GM21825 (cell line): ENCODE results near the gene QRSL1.
"Not testable (repeated sequence)": the region's sequence is repeated elsewhere in the genome, so short reads cannot be mapped to it uniquely, and the experiment has no call there.

Experiments
- ATAC-seq: cut with Tn5 transposase; IDR thresholded peaks from one replicate; pipeline ENCODE4 v1.9.1; 2021; ENCODE audit warnings: mild to moderate bottlenecking, moderate library complexity; ENCODE audit not compliant: unreplicated experiment

The QRSL1 gene

DNA sequence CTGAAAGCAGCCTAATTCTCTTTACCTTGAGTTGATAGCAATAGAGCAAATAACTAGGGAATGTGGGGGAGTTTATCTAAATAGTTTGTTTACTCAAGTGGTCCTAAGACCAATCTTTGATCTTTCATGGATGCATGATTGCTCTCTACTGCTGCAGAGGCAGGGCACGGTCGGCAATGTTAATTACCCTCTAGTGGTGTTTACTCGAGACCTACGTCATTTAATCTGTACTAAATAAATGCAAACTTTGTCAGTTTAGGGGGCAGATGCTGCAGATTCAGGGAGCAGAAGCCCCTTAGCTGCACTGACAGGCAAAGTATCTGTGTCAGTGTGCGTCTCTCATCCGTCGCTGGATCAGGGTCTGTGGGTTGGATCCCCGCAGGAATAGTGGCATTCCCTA, 7.0 kb upstream of the QRSL1 start:
- no peak for ATAC-seq

DNA sequence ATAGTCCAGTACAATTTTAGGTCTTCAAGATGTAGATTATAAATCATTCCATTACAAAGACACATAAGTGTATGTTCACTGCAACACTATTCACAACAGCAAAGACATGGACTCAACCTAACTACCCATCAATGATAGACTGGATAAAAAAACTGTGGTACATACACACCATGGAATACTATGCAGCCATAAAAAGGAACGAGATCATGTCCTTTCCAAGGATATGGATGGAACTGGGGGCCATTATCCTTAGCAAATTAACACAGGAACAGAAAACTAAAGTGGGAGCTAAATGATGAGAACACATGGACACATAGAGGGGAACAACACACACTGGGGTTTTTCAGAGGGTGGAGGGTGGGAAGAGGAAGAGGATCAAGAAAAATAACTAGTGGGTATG, 6.3 kb upstream of the QRSL1 start:
- ATAC-seq, result no peak

DNA sequence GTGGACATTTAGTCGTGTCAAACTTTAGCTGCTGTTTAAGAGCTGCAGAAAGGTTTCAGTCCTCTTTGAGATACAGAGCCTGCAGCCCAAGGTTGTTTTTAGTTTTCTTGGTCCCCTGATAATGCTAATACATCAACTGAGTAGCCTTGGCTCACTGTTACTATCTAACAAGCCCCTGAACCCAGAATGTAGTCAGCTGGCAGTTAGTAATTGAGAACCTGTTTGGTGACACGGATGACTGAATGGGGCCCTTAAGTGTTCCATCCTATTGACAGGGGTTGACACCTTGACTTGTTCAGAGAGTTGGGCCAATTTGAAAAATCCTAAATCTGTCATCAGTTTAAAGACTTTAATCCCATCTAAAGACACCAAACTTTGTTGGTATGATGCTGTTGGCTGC, 2.9 kb upstream of the QRSL1 start:
- ATAC-seq, result peak; percentile 28

DNA sequence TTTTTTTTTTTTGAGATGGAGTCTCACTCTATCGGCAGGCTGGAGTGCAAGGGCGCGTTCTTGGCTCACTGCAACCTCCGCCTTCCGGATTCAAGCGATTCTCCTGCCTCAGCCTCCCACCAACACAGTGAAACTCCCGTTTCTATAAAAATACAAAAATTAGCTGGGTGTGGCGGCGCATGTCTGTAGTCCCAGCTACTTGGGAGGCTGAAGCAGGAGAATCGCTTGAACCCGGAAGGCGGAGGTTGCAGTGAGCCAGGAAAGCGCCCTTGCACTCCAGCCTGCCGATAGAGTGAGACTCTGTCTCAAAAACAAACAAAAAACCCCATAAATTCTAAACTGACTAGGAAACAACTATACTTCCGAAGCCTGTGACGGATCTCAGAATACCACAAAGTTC, 1.6 kb upstream of the QRSL1 start:
- ATAC-seq, result not testable (repeated sequence)

DNA sequence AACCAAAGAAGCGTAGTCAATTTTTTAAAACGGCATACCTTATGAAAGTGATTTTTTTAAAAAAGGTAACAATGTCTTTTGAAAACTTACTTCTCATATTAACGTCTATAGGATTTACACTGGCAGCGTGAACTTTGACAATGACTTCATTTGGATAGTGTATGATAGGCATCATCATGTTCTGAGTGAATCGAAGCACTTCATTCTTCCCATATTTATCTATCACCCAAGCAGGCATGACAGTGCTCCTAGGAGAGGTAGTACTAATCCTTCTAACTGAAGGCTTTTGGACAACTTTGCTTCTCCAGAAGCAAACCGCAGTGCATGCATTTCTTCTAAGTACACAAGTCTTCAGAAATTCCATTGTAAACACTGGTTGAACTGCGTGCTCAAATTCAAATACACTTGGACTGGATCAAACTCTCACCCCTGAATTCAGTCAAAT, 698 bp upstream of the QRSL1 start:
- peak; percentile 10 for ATAC-seq

DNA sequence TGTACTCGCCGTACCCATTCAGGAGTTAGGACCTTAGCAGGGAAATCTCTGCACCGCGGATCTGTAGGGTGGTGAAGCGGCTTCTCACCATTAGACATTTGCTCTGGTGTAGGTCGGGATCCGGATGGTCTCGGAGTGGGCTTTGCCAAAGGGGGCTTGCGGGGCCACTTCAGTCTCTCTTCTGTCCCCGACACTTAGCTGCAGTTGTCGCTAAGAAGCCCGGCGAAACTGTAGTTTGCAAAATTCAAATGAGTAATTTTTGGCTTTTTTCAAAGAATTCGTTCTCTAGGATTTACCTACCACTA, 433 bp downstream of the QRSL1 start:
- no peak for ATAC-seq

DNA sequence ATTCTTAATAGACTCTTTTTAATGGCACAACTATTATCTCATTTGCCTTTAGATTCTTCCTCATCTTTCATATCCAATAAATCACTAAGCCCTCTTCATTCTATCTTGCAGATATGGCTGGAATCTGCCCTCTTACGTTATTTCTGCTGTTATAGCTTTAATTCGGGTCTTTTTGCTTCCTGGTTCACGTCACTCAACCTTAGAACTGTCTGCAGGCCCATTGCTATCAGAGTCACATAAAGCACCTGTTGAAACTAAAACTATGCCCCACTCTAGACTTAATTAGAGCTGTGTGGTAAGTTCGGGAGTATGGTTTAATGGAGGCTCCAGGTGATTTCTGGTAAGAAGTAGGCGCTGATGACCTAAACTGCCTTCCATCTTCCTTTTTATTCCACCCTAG, 988 bp downstream of the QRSL1 start:
- no peak for ATAC-seq

DNA sequence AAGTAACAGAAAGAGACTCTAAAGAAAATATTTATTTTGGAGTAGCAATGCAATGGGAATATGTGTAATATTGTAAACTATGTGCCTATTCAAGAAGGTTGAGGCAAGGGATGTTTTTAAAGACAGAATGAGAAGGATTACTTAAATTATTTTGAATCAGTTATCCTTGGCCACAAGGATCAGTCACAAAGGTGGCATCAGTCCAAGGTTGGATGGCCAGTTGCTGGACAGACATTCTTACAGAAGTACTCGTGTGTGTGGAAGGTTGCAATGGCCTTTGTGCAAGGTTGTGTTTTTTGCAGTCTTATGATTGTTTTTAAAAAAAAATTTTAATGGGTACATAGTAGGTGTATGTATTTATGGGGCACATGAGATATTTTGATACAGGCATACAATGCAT, 2.0 kb downstream of the QRSL1 start:
- ATAC-seq, result no peak

DNA sequence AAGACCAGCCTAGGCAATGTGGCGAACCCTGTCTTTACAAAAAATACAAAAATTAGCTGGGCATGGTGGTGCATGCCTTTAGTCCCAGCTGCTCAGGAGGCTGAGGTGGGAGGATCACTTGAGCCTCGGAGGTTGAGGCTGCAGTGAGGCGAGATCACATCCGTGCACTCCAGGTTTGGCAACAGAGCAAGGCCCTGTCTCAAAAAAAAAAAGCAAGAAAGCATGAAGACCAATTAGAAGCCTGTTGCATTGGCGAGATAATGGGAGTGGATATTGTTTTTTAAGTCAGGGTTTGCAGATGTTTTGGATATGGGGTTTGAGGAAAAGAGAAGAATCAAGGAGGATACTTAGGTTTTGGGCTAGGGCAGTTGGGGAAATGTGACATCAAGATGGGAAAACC, 5.2 kb downstream of the QRSL1 start:
- no peak for ATAC-seq

DNA sequence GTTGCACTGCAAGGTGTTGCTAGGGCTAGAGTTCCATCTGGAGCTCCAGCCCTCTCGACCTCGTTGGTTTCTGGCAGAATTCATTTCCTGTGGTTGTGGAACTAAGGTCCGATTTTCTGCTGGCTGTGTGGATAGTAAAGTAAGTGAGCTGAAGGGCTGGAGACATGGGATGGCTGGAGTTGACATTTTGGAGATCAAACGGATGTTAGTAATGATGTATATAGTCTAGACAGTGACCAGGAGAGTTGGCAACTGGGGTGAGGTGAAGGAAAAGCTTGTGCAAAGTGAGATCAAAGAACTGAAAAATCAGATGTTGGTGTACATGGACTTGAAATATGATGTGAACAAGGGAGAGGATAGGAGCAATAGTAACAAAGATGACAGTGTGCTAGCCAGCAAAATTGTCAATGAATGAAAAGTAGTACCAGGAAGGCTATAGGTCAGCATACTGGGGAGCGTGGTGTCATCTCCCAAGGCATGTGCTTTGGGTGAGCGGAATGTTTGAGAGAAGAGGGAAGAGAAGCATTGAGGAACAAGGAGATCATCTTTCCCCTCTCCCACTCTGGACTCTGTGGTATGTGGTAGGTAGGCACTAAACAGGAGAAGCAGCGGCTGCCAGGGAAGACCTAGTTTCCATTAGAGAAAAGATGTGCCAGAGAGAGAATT, 7.8 kb downstream of the QRSL1 start:
- peak; percentile 19 for ATAC-seq

DNA sequence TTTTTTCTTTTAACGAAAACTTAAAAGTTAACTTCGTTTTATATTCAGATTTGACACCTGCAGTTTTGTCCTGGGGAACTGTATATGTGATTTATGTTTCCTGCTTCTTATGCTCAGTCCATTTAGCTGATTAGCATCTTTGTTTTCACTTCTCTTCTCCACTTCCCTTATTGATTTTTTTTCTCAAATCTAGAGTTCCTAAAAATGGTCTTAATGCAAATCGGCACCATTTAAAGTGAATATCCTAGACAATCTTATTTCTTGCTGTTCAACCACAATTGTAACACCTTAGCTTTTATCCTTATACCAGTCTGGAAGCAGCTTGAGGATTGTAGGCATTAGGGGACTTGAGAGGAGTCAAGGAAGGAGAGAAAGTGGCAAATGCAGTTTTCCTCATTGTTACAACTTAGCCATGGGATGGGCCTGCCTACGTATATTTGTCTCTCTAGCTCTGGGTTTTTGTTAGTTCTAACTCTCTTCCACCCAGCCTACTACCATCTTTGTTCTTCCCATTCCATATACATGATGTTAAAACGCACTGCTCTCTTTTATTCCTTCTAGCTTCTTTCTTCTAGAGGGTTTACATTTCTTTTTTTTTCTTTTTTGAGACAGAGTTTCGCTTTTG, 8.5 kb downstream of the QRSL1 start:
- peak; percentile 71 for ATAC-seq

DNA sequence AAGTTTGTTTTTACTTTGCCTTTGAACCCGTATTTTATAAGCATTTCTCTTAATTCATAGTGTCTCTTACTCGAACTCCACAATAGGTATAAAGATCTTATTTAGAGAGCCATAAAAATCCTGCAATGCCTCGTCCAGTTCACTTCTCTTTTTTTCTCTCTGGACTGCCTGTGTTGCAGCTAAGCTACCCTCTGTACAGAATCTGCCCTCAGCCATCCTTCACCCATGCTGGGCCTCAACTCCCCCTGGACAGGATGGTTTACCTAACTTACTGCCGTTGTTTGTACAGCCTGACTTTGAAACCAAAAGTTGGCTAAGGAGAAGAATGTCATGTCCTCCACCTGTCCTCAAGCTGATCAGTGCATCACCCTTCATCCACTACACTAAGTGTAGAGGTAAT, 10.4 kb downstream of the QRSL1 start:
- no peak for ATAC-seq

DNA sequence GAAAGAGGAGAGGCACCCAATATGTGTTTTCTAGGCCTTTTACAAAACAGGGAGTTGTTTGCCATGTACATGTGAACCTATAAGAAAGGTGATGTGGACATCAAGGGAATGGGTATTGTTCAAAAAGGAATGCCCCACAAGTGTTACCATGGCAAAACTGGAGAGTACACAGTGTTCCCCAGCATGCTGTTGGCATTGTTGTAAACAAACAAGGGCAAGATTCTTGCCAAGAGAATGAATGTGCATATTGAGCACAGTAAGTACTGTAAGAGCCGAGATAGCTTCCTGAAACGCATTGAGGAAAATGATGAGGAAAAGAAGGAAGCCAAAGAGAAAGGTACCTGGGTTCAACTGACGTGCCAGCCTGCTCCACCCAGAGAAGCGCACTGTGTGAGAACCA, 13.1 kb downstream of the QRSL1 start:
- no peak for ATAC-seq

DNA sequence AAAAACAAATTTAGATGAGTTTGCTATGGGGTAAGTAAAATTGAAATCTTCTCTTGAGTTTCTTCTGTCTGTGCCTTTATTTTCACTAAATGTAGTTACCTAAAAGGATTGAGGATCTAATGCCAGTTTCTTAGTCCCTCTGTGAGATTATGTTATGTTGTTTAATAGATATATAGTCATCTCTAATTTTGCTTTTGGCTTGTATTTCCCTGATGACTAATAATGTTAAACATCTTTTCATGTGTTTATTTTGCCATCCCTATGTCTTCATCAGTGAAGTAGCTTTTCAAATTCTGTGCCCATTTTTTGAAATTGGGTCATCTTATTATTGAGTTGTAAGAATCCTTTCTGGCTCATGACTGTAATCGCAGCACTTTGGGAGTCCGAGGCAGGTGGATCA, 13.7 kb downstream of the QRSL1 start:
- ATAC-seq, result no peak

DNA sequence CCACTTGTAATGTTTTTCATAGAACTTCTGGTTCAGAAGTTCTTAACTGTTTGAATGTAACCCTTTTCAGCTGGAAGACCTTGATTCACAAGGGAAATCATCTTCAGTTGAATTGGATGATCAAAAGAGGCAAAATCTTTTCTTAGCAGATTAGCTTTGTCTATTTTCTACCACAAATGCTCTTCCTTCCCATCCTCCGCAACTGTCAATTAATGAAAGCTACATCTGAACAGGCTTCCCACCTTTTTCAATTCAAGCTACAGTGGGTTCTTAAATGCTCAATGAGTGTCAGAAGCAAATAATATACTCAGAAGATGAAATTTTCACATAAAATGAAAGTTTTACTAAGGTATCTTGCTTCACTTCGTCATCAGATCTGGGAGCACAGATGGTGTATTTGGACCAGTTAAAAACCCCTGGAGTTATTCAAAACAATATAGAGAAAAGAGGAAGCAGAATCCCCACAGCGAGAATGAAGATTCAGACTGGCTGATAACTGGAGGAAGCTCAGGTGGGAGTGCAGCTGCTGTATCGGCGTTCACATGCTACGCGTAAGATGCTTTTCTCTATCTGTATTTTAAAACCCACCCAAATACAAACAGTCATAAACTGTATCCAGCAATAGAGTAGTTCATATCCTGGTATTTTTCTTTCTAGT, 19.4 kb downstream of the QRSL1 start:
- ATAC-seq, result peak; percentile 90

DNA sequence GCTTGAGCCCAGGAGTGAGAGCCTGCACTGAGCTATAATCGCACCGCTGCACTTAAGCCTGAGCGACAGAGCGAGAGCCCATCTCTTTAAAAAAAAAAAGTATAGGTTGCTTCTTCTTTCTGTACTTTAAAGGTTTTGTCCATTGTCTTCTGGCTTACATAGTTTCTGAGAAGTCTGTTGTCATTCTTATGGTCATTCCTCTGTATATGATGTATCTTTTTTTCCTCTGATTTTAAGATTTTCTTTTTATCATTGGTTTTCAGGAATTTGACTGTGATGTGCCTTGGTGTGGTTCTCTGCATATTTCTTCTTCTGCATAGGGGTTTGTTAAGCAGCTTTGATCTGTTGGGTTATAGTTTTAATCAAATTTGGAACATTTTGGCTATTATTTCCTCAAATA, 29.1 kb downstream of the QRSL1 start:
- no peak for ATAC-seq

DNA sequence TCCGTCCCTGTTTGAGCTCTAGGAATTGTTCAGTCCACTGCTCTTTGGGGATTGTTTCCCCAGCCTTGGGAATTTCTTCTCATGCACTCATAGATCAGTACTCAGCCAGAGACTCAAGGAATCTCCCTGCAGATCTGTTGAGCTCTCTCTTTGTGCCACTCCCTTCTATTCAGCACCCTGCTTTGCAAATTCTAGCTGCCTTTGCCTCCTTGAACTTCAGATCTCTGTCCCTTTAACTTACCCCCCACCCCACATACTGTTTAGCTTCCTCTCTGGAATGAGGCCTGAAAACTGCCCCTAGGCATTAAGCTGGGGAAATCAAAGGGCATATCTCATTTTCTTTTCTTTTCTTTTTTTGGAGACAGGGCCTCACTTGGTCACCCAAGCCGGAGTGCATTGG, 30.5 kb downstream of the QRSL1 start:
- no peak for ATAC-seq

DNA sequence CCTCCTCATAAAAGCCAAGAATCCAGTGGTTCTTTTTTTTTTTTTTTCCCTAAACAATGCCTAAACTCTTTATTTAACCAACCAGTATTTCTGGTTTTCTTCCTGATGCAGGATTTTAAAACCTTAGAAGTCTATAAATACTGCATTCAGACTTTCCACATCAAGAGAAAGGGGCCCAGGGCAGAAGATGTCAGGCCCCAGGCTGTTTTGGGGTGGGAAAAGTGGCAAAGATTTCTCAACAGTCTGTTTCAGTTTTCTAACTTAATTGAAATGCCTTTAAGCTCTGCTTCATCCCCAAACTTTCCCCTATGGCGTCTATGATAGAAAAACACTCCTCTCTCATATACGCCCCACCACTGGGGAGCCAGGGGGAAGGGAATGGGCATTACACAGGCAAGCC, 33.1 kb downstream of the QRSL1 start:
- no peak for ATAC-seq

DNA sequence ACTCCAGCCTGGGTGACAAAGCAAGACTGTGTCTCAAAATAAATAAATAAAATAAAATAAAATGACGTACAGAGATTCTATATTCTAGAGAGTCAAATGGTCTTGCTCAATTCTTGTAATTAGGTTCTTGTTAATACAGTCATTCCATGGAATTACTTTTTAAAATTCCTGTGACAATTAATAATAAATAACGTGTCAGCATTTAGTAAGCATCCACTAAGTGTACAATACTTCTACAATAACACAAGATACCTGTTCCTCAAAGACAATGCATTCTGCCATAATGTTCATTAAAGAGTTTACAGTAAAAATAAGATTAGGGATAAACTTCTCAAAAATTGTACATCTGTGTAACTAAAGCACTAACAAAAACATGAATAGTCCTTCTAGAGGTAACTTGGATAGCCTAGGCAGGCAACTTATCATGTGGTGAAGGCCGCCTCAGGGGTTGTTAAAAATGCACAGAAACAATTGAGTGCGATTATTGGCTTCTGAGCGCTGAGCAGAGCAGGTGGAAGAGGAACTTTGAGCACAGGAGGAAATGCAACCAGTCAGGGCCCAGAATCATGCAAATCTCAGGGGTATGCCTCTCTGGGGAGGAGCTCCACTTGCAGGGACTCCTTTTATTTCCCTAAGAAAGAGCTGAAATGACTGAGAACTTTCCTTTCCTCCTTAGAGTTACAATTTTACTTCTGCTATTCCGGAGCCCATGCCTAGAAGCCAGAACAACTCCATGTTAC, 37.1 kb downstream of the QRSL1 start:
- ATAC-seq, result peak; percentile 99

DNA sequence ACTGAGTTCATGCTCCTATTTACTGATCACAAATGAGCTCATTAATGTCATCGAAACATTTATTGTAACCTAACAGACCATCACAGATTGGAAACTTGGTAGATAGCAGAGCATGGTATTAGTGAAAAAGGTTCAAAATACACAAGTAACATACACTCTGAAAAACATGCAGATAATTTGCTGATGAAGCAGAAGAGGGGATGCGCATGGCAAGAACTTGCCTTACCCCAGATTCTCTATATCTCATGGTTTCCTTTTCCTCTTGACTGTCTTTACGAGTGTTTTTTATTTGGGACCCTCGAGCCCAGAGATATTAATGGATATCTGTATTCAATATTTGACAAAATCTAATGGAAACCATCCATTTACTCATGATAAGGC, 37.6 kb downstream of the QRSL1 start:
- no peak for ATAC-seq

DNA sequence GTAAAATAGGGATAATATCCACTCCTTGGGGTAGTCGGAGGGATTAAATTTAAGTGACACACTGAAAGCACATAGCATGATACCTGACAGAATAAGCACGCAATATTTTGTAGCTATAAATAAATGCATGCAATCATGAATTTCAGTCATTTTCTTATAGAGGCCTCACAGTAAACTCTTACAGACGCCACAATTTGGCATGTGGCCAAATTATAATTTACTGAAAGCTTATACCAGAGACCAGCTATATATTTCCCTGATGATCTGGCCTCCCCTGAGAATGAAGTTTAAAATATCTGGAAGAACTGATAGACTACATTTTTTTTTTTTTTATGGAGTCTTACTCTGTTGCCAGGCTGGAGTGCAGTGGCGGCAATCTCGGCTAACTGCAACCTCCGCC, 40.9 kb downstream of the QRSL1 start:
- no peak for ATAC-seq

DNA sequence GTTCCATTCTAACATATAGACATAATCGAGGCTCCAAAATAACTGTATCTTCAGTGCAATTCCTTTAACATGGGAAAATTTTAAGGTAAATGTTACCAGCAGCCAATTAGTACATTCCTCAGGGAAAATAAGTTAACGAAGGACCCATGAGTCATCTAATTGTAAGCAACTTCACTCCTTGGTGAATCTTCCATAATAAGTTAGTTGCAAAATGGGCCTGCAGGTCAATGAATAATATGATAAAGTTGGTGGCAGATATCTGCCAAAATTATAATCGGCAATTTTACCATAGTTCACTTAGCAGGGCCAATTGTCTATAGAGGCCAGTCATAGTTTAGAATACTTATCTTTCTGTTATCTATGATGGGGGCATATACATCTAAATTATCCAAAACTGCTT, 42.3 kb downstream of the QRSL1 start:
- no peak for ATAC-seq
